Central memory CD8-positive, alpha-beta T cell (primary cell): ENCODE data around the gene MUC21.
"Not testable (repeated sequence)": the region's sequence is repeated elsewhere in the genome, so short reads cannot be mapped to it uniquely, and the experiment has no call there.

Experiments
- ATAC-seq: fragments of 150-1000 bp; cut with Tn5 transposase; replicated peaks from 2 replicates; pipeline ENCODE4 v1.10.0; 2022; ENCODE audit warnings: mild to moderate bottlenecking, moderate FRiP score, moderate number of reproducible peaks; ENCODE audit not compliant: poor library complexity, severe bottlenecking; ENCODE audit errors: extremely low read depth
- DNase-seq, 2 donors: peaks; one replicate each; pipeline ENCODE4 v3.0.0; 2021; ENCODE audit warnings: low spot score in 2 of 2
- H3K27ac Mint-ChIP-seq: one replicate; pipeline ENCODE4 v1.8.0; 2022; ENCODE audit warnings: low read depth, mild to moderate bottlenecking, moderate library complexity, mixed read lengths
- H3K27me3 Mint-ChIP-seq: one replicate; pipeline ENCODE4 v1.8.0; 2022; ENCODE audit warnings: mixed read lengths
- H3K36me3 Mint-ChIP-seq: one replicate; pipeline ENCODE4 v1.8.0; 2022; ENCODE audit warnings: mild to moderate bottlenecking, moderate library complexity, mixed read lengths; ENCODE audit not compliant: insufficient read depth
- H3K4me1 Mint-ChIP-seq: one replicate; pipeline ENCODE4 v1.8.0; 2022; ENCODE audit warnings: mixed read lengths
- H3K4me3 Mint-ChIP-seq: one replicate; pipeline ENCODE4 v1.8.0; 2022; ENCODE audit warnings: mild to moderate bottlenecking, moderate library complexity, mixed read lengths
- H3K9me3 Mint-ChIP-seq: one replicate; pipeline ENCODE4 v1.8.0; 2022; ENCODE audit warnings: mixed read lengths

Gene MUC21

DNA sequence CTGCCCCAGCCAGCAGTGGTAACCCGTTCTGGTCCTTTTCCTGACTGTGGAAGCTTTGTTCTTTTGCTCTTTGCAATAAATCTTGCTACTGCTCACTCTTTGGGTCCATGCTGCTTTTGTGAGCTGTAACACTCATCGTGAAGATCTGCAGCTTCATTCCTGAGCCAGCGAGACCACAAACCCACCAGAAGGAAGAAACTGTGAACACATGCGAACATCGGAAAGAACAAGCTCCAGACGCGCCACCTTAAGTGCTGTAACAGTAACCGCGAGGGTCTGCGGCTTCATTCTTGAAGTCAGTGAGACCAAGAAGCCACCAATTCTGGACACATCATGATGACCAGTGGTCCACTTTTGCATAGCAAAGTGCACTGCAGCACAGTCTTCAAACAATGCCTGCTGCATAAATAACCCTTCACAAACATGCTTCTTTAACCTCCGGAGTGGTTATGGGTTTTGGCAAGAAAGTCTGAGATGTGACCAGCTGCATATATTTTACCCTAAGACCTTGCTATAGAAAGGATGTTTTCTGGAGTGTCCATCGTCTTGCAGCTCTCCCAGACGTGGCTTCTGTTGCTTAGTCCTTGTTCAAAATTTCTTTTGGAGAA, 17.9 kb downstream of the MUC21 start:
- ATAC-seq (no peak), DNase-seq (no peak)
- Mint-ChIP-seq H3K27me3 (peaks cover 37% of the 10 kb centered on the region), H3K27ac (no peak overlapping the region), H3K4me1 (no peaks in the 10 kb centered on the region), H3K9me3 (no peaks in the 10 kb centered on the region), H3K4me3 (peak overlapping the region; percentile 34), H3K36me3 (no peaks in the 10 kb centered on the region)

DNA sequence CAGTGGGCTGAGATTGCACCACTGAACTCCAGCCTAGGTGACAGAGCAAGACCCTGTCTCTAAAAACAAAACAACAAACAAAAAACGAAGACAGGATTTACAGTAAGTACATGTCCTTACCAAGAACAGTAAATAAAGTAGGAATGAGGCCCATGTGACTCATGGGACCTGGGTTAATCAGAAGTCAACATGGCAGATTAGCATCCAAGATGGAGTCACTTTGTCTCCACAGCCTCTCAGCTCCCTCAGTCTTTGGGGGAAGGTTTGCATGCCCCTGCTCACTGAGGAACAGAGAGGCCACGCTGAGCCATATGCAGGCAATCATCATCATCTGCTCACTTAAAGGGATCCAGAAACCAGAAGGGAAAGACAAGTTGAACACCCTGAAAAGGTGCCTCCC, 19.0 kb downstream of the MUC21 start:
- ATAC-seq (no peak), DNase-seq (no peak)
- peaks cover 48% of the 10 kb centered on the region for H3K27me3 Mint-ChIP-seq
- no peaks in the 10 kb centered on the region for H3K4me1 Mint-ChIP-seq
- H3K36me3 Mint-ChIP-seq, result no peaks in the 10 kb centered on the region
- no peak overlapping the region for H3K4me3 Mint-ChIP-seq
- no peak overlapping the region for H3K27ac Mint-ChIP-seq
- no peaks in the 10 kb centered on the region for H3K9me3 Mint-ChIP-seq

- Mint-ChIP-seq H3K27me3 (peaks cover 71% of the 10 kb centered on the region), H3K4me1 (no peaks in the 10 kb centered on the region), H3K36me3 (no peaks in the 10 kb centered on the region), H3K4me3 (no peak overlapping the region), H3K27ac (no peak overlapping the region), H3K9me3 (no peaks in the 10 kb centered on the region)
- DNase-seq (no peak), ATAC-seq (no peak)
These were observed 21.3 kb downstream of the MUC21 start for GRCh38 chr6:31004794-31005193.

DNA sequence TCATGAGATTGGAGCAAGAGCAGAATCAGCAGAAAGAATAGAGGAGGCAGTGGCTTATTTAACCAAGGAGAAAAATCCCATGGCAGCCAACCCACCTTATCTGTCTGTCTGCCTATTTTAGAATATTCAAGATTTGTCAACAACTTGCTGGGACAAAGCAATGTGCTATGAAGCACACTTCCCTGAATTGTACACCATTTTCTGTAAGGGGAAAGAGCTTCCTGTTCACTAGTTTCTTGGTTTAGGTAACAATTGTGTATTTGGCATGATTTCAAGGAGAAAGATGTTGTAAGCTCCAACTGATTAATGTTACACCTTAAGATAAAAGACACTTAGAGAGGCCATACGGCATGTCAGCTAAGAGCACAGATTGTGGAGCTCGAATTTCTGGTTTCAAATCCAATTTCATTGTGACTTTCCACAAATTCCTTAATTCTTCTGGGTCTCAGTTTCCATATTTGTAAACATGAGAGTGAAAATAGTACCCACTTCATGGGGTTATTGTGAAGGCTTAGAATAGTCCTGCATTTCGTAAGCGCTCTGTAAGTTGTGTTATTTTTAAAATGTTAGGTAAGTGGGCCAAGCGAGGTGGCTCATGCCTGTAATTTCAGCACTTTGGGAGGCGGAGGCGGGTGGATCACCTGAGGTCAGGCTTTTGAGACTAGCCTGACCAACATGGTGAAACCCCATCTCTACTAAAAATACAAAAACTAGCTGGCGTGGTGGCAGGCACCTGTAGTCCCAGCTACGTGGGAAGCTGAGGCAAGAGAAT, 21.9 kb downstream of the MUC21 start:
- DNase-seq, result no peak
- H3K27me3 Mint-ChIP-seq, result peaks cover 77% of the 10 kb centered on the region
- H3K36me3 Mint-ChIP-seq, result no peaks in the 10 kb centered on the region
- no peaks in the 10 kb centered on the region for H3K9me3 Mint-ChIP-seq
- no peaks in the 10 kb centered on the region for H3K4me1 Mint-ChIP-seq
- H3K4me3 Mint-ChIP-seq, result no peak overlapping the region
- H3K27ac Mint-ChIP-seq, result no peak overlapping the region
- no peak for ATAC-seq

DNA sequence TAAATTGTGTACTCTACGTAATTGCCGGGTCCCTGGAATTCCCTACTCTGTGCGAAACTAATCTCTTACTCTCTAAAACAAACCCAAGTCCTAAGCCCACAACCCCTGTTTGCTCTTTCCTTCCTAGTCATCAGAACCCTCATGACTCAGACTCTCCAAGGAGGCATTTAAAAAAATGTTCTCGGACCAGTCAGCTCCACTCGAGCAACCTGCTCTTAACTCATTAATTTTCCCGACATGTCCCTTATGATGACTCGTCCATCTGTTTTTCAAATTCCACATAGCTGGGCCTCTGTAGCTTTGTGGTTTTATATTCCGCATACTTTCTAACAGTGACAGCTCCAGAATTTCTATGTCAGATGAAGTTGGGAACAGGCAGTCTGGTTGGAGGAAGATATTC, 24.2 kb downstream of the MUC21 start:
- H3K9me3 Mint-ChIP-seq, result no peaks in the 10 kb centered on the region
- H3K27ac Mint-ChIP-seq, result no peak overlapping the region
- DNase-seq (no peak), ATAC-seq (no peak)
- H3K4me1 Mint-ChIP-seq, result no peaks in the 10 kb centered on the region
- H3K36me3 Mint-ChIP-seq, result no peaks in the 10 kb centered on the region
- peaks cover 85% of the 10 kb centered on the region for H3K27me3 Mint-ChIP-seq
- H3K4me3 Mint-ChIP-seq, result no peak overlapping the region

- Mint-ChIP-seq H3K4me3 (no peak overlapping the region), H3K27ac (no peak overlapping the region), H3K27me3 (peaks cover 85% of the 10 kb centered on the region), H3K4me1 (no peaks in the 10 kb centered on the region), H3K36me3 (no peaks in the 10 kb centered on the region), H3K9me3 (no peaks in the 10 kb centered on the region)
- DNase-seq, result no peak
- ATAC-seq, result no peak
These were observed 24.6 kb downstream of the MUC21 start for GRCh38 chr6:31008165-31008564.

DNA sequence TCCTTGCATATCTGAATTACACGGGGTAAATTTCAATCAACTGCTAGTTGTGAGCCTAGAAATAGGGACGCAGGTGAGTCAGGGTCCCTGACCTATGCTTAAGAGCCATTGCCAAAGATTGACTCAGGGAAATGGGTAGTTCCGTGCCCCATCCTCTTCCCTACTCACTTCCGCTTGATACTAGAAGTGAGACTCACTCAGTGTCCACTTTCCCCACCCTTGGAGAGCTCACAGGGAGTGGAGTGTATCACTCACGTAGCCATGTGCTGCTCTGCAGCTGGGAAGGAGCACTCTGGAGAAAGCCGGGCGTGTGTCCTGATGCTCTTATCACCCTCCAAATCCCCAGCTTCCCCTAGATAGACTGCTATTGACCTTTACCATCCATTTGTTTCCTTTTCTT, 26.2 kb downstream of the MUC21 start:
- H3K9me3 Mint-ChIP-seq, result no peaks in the 10 kb centered on the region
- no peaks in the 10 kb centered on the region for H3K4me1 Mint-ChIP-seq
- ATAC-seq, result no peak
- H3K27me3 Mint-ChIP-seq, result peaks cover 93% of the 10 kb centered on the region
- H3K4me3 Mint-ChIP-seq, result no peak overlapping the region
- H3K27ac Mint-ChIP-seq, result no peak overlapping the region
- no peaks in the 10 kb centered on the region for H3K36me3 Mint-ChIP-seq
- DNase-seq, result no peak

DNA sequence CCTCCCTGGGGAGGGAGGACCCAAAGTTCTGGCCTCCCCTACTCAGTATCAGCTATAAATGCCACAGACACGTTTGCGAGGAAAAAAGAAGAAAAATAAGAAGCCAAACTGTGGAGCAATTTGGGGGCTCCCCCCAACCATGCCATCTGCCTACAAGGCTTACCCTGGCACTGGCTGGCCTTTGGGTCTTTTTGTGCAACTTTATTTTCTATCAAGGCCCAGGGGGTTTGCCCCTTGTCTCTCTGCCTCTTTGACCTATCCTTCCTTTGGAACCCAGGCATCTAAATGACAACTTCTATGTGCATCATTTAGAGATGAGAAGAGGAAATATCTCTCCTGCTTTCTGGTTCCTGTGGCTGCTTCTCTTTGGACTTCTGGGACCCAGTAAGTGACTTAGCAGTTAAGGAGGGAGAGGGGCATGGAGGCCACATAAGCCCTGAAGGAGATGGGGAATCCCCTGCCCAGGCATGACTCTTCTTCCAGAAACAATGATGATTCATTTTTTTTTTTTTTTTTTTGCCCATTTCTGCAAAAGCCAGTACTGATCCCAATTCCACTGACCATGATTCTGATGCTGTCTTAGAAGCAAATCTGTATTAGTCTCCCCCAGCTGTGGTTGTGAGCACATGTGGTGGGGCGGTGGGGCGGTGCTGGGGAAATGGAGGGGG, 27.0 kb downstream of the MUC21 start, which contains the start of gene MUC22:
TSS of gene MUC22 (plus strand) at position 82 of the 668 bp plus-strand sequence. CDS start at position 315, 233 bp downstream.
- Mint-ChIP-seq H3K9me3 (no peaks in the 10 kb centered on the region), H3K36me3 (no peaks in the 10 kb centered on the region), H3K27ac (no peak within 1 kb of the TSS), H3K27me3 (peaks cover 92% of the 10 kb centered on the region), H3K4me1 (no peaks in the 10 kb centered on the region), H3K4me3 (no peak within 1 kb of the TSS)
- no peak for DNase-seq
- no peak for ATAC-seq

GRCh38 chr6:31011153-31011552, 27.6 kb downstream of the MUC21 start:
- H3K27ac Mint-ChIP-seq, result no peak overlapping the region
- no peak for ATAC-seq
- H3K27me3 Mint-ChIP-seq, result peaks cover 92% of the 10 kb centered on the region

DNA sequence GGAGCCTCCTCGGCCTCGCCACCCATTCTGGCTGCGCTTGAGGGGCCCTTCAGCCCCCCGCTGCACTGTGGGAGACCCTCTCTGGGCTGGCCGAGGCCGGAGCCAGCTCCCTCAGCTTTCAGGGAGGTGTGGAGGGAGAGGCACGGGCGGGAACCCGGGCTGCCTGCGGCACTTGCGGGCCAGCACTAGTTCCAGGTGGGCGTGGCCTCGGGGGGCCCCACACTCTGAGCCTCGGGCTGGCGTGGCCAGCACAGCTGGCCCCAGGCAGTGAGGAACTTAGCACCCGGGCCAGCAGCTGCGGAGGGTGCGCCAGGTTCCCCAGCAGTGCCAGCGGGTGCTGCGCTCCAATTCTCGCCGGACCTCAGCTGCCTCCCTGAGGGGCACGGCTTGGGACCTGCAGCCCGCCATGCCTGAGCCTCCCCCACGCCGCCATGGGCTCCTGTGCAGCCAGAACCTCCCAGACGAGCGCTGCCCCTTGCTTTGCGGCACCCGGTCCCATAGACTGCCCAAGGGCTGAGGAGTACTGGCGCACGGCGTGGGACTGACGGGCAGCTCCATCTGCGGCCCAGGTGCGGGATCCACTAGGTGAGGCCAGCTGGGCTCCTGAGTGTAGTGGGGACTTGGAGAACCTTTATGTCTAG, 33.3 kb downstream of the MUC21 start:
- no peak for ATAC-seq
- DNase-seq, result no peak
- Mint-ChIP-seq H3K36me3 (peaks cover 2% of the 10 kb centered on the region), H3K27ac (no peak overlapping the region), H3K27me3 (peaks cover 64% of the 10 kb centered on the region), H3K4me3 (no peak overlapping the region), H3K9me3 (no peaks in the 10 kb centered on the region), H3K4me1 (no peaks in the 10 kb centered on the region)

More at GRCh38 chr6:31011153-31011552, 27.6 kb downstream of the MUC21 start:
- H3K4me1 Mint-ChIP-seq, result no peaks in the 10 kb centered on the region
- no peaks in the 10 kb centered on the region for H3K36me3 Mint-ChIP-seq
- DNase-seq, result no peak
- no peak overlapping the region for H3K4me3 Mint-ChIP-seq
- H3K9me3 Mint-ChIP-seq, result no peaks in the 10 kb centered on the region

DNA sequence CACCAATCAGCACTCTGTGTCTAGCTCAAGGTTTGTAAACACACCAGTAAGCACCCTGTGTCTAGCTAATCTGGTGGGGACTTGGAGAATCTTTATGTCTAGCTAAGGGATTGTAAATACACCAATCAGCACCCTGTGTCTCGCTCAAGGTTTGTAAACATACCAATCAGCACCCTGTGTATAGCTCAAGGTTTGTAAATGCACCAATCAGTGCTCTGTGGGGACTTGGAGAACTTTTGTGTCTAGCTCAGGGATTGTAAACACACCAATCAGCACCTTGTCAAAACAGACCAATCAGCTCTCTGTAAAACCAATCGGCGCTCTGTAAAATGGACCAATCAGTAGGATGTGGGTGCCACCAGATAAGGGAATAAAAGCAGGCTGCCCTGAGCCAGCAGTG, 33.9 kb downstream of the MUC21 start:
- H3K27ac Mint-ChIP-seq, H3K36me3 Mint-ChIP-seq, H3K4me3 Mint-ChIP-seq, H3K9me3 Mint-ChIP-seq, DNase-seq, H3K4me1 Mint-ChIP-seq, ATAC-seq: not testable (repeated sequence)
- H3K27me3 Mint-ChIP-seq, result peaks cover 64% of the 10 kb centered on the region

DNA sequence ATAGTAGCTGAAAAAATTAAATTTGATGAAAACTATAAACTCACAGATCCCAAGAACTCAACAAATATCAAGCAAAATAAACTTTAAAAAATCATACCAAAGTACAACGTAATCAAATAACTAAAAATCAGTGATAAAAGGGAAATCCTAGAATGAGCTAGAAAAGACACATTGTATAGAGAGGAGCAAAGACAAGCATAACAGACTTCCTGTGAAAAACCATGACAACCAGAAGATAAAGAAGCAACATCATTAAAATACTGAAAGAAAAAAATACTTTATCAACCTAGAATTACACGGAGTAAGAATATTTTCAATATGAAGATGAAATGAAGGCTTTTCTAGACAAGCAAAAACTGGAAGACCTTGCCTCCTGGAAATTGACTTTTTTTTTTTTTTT, 36.5 kb downstream of the MUC21 start:
- Mint-ChIP-seq H3K27ac (no peak overlapping the region), H3K4me1 (no peaks in the 10 kb centered on the region), H3K27me3 (peaks cover 59% of the 10 kb centered on the region), H3K9me3 (no peaks in the 10 kb centered on the region), H3K4me3 (no peak overlapping the region), H3K36me3 (peaks cover 2% of the 10 kb centered on the region)
- ATAC-seq, result no peak
- no peak for DNase-seq
